ENCODE measurements around the gene TMSB4X.
"Not testable (repeated sequence)": the region's sequence is repeated elsewhere in the genome, so short reads cannot be mapped to it uniquely, and the experiment has no call there.

Gene TMSB4X

DNA sequence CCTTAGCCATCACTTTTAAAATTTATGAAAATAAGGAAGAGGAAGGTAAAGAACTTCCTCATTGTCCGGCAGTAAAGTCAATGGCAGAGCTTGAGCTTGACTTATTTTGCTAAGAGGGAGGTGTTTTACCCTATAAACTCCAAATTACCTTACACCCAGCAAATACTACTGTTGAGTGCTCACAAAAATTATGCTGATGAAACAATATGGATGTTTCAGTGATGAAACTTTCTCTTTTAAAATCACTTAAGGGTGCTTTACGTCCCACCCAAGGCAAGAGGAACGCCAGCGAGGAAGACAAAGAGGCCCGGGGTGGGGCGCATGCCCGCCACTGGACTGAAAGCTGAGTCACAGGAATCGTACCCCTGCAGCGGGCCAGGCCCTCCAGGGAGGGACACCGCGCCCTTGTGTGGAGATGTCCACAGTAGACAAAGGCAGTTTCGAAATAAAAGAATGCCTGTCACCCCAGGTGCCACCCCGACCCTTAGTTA lies 560 bp upstream of the TMSB4X start:
- Histone ChIP-seq H3K27ac (ENCODE audit: low read depth in 2 of 2, low read length in 2 of 2) (peak overlapping the region; percentile 97), H3K9me3 (ENCODE audit: control insufficient read depth in 2 of 2, low read length in 2 of 2) (no peaks in the 10 kb centered on the region), H3K27me3 (ENCODE audit: control insufficient read depth in 2 of 2, insufficient read depth in 2 of 2, low read length in 2 of 2) (no peaks in the 10 kb centered on the region), H3K4me3 (ENCODE audit: low read length in 2 of 2) (peak overlapping the region; percentile 87 to 92), H3K36me3 (ENCODE audit: control insufficient read depth in 2 of 2, insufficient read depth in 2 of 2, low read length in 2 of 2) (peaks cover 0 to 9% of the 10 kb centered on the region in 2 donors), H3K9ac (ENCODE audit: low read depth in 1 of 2, low read length in 2 of 2) (peak overlapping the region; percentile 85 to 96), H3K4me1 (ENCODE audit: control insufficient read depth in 2 of 2, insufficient read depth in 2 of 2, low read length in 2 of 2) (peaks cover 2 to 28% of the 10 kb centered on the region in 2 donors)

DNA sequence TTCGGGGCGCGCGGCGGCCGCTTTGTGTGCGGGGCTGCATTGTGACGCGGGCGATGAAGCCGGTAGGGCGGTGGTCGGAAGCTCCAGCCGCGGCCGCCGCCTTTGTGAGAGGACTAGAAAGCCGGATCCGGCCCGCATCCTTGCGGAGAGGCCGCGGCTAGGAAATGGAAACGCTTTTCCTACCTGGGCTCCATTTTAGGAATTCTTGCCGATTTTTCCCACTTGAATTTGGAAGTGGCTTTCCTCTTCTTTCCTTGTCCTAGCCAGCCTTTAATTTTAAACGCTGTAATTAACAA lies 708 bp downstream of the TMSB4X start:
- H3K9ac ChIP-seq (ENCODE audit: low read depth in 1 of 2, low read length in 2 of 2), result peak overlapping the region; percentile 96 to 97
- H3K4me1 ChIP-seq (ENCODE audit: control insufficient read depth in 2 of 2, insufficient read depth in 2 of 2, low read length in 2 of 2), result peaks cover 2 to 27% of the 10 kb centered on the region in 2 donors

DNA sequence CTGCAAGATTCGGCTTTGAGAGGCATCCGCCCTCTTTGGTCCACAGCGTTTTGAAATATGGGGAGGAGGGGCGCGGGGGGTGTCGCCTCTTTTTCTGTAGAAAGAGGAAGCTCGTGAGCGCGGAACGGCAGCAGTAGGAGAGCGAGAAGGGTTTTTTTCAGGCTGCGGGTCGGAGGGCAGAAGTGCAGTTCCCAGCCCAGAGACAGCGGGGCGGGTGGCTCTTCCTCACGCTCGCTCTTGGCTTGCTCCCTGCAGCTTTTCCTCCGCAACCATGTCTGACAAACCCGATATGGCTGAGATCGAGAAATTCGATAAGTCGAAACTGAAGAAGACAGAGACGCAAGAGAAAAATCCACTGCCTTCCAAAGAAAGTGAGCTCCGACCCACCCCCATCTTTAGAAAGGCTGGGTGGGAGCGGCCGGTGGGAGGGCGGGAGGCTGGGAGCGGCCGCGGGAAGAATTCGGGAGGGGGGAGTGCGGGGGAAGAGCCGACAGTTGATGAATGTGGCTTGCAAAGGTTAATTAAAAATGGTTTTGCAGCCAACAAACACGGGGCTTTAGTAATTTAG lies 1.2 kb downstream of the TMSB4X start:
- Histone ChIP-seq H3K27me3 (ENCODE audit: control insufficient read depth in 2 of 2, insufficient read depth in 2 of 2, low read length in 2 of 2) (no peaks in the 10 kb centered on the region), H3K36me3 (ENCODE audit: control insufficient read depth in 2 of 2, insufficient read depth in 2 of 2, low read length in 2 of 2) (peaks cover 0 to 9% of the 10 kb centered on the region in 2 donors), H3K9ac (ENCODE audit: low read depth in 1 of 2, low read length in 2 of 2) (peak overlapping the region; percentile 96 to 97), H3K27ac (ENCODE audit: low read depth in 2 of 2, low read length in 2 of 2) (peak overlapping the region; percentile 97), H3K4me3 (ENCODE audit: low read length in 2 of 2) (peak overlapping the region; percentile 87 to 92), H3K9me3 (ENCODE audit: control insufficient read depth in 2 of 2, low read length in 2 of 2) (no peaks in the 10 kb centered on the region), H3K4me1 (ENCODE audit: control insufficient read depth in 2 of 2, insufficient read depth in 2 of 2, low read length in 2 of 2) (peaks cover 2 to 22% of the 10 kb centered on the region in 2 donors)

More for the DNA sequence above, 708 bp downstream of the TMSB4X start:
- peak overlapping the region; percentile 87 to 92 for H3K4me3 ChIP-seq (ENCODE audit: low read length in 2 of 2)
- peaks cover 0 to 9% of the 10 kb centered on the region in 2 donors for H3K36me3 ChIP-seq (ENCODE audit: control insufficient read depth in 2 of 2, insufficient read depth in 2 of 2, low read length in 2 of 2)
- peak overlapping the region; percentile 97 for H3K27ac ChIP-seq (ENCODE audit: low read depth in 2 of 2, low read length in 2 of 2)
- no peaks in the 10 kb centered on the region for H3K27me3 ChIP-seq (ENCODE audit: control insufficient read depth in 2 of 2, insufficient read depth in 2 of 2, low read length in 2 of 2)
- no peaks in the 10 kb centered on the region for H3K9me3 ChIP-seq (ENCODE audit: control insufficient read depth in 2 of 2, low read length in 2 of 2)

GRCh38 chrX:12976819-12977732 lies 2.2 kb downstream of the TMSB4X start:
- Histone ChIP-seq H3K4me3 (ENCODE audit: low read length in 2 of 2) (peak overlapping the region; percentile 87 to 92), H3K27ac (ENCODE audit: low read depth in 2 of 2, low read length in 2 of 2) (peak overlapping the region; percentile 97), H3K4me1 (ENCODE audit: control insufficient read depth in 2 of 2, insufficient read depth in 2 of 2, low read length in 2 of 2) (peaks cover 2 to 20% of the 10 kb centered on the region in 2 donors), H3K9ac (ENCODE audit: low read depth in 1 of 2, low read length in 2 of 2) (peak overlapping the region; percentile 72 to 96)
- not testable (repeated sequence) for H3K9me3 ChIP-seq (ENCODE audit: control insufficient read depth in 2 of 2, low read length in 2 of 2); H3K27me3 ChIP-seq (ENCODE audit: control insufficient read depth in 2 of 2, insufficient read depth in 2 of 2, low read length in 2 of 2); H3K36me3 ChIP-seq (ENCODE audit: control insufficient read depth in 2 of 2, insufficient read depth in 2 of 2, low read length in 2 of 2)

GRCh38 chrX:12977761-12978204 lies 2.9 kb downstream of the TMSB4X start:
- H3K4me1 ChIP-seq (ENCODE audit: control insufficient read depth in 2 of 2, insufficient read depth in 2 of 2, low read length in 2 of 2), result peaks cover 2 to 20% of the 10 kb centered on the region in 2 donors
- peak overlapping the region; percentile 38 to 92 for H3K4me3 ChIP-seq (ENCODE audit: low read length in 2 of 2)
- H3K9me3 ChIP-seq (ENCODE audit: control insufficient read depth in 2 of 2, low read length in 2 of 2), result no peaks in the 10 kb centered on the region
- peaks cover 0 to 4% of the 10 kb centered on the region in 2 donors for H3K27me3 ChIP-seq (ENCODE audit: control insufficient read depth in 2 of 2, insufficient read depth in 2 of 2, low read length in 2 of 2)
- H3K36me3 ChIP-seq (ENCODE audit: control insufficient read depth in 2 of 2, insufficient read depth in 2 of 2, low read length in 2 of 2), result peaks cover 0 to 9% of the 10 kb centered on the region in 2 donors
- H3K27ac ChIP-seq (ENCODE audit: low read depth in 2 of 2, low read length in 2 of 2), result peak overlapping the region; percentile 77 to 97
- H3K9ac ChIP-seq (ENCODE audit: low read depth in 1 of 2, low read length in 2 of 2), result peak overlapping the region; percentile 57 to 96

GRCh38 chrX:12978205-12979025 lies 3.5 kb downstream of the TMSB4X start:
- H3K9ac ChIP-seq (ENCODE audit: low read depth in 1 of 2, low read length in 2 of 2), result peak overlapping the region; percentile 57 to 96
- no peaks in the 10 kb centered on the region for H3K9me3 ChIP-seq (ENCODE audit: control insufficient read depth in 2 of 2, low read length in 2 of 2)
- H3K4me1 ChIP-seq (ENCODE audit: control insufficient read depth in 2 of 2, insufficient read depth in 2 of 2, low read length in 2 of 2), result peaks cover 2 to 14% of the 10 kb centered on the region in 2 donors
- H3K27ac ChIP-seq (ENCODE audit: low read depth in 2 of 2, low read length in 2 of 2), result peak overlapping the region; percentile 77 to 97
- H3K4me3 ChIP-seq (ENCODE audit: low read length in 2 of 2), result peak overlapping the region; percentile 38 to 92
- peaks cover 0 to 9% of the 10 kb centered on the region in 2 donors for H3K36me3 ChIP-seq (ENCODE audit: control insufficient read depth in 2 of 2, insufficient read depth in 2 of 2, low read length in 2 of 2)
- H3K27me3 ChIP-seq (ENCODE audit: control insufficient read depth in 2 of 2, insufficient read depth in 2 of 2, low read length in 2 of 2), result peaks cover 0 to 4% of the 10 kb centered on the region in 2 donors

DNA sequence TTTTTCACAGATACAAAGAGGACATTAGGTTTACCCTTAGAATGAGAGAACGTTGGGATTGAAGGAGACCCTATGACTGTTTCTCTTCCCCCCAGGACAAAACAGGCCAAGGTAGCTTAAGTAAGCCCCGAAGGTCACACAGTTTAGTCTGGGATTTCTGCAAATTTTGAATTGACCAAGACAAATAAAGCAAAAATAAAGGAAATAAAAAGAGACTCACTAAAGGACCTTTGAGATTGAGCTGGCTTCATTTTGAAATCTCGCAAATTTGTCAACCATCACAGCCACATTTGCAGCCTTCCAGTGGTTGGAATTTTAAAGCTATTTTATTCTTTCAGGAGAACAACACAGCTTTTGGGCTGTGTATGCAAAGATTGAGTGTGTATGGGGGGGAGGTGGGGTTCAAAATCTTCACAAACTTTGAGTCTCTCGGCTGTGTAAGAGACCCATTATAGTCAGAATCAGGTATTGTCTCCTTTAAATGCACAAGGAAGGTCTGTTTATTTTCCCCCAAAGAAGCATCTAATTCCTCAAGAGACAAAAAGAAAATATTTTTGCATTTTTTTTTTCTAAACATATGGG lies 4.2 kb downstream of the TMSB4X start:
- peak overlapping the region in 1 of 2 donors; percentile 96 for H3K9ac ChIP-seq (ENCODE audit: low read depth in 1 of 2, low read length in 2 of 2)

DNA sequence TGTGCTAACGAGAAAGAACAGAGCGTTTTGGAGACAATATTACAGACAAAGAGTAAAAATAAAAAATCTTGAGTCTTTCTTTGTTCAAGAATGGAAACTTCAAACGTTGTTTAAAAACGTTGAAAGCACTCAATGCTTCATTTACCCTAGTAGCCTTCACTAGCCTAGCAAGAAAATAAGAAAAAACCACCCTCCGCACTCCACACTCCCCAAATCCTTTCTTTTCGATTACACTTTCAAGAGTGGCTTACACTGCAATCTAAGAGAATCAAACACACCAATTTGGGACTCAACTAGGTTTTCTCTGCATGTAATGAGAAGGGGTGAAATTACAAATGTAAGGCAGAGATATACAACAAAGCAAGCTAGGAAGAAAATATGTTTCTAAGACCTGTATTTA lies 4.7 kb downstream of the TMSB4X start:
- Histone ChIP-seq H3K4me1 (ENCODE audit: control insufficient read depth in 2 of 2, insufficient read depth in 2 of 2, low read length in 2 of 2) (peaks cover 2 to 13% of the 10 kb centered on the region in 2 donors), H3K27ac (ENCODE audit: low read depth in 2 of 2, low read length in 2 of 2) (peak overlapping the region; percentile 20 to 97), H3K9ac (ENCODE audit: low read depth in 1 of 2, low read length in 2 of 2) (no peak overlapping the region), H3K27me3 (ENCODE audit: control insufficient read depth in 2 of 2, insufficient read depth in 2 of 2, low read length in 2 of 2) (peaks cover 0 to 4% of the 10 kb centered on the region in 2 donors), H3K36me3 (ENCODE audit: control insufficient read depth in 2 of 2, insufficient read depth in 2 of 2, low read length in 2 of 2) (peaks cover 0 to 9% of the 10 kb centered on the region in 2 donors), H3K4me3 (ENCODE audit: low read length in 2 of 2) (no peak overlapping the region), H3K9me3 (ENCODE audit: control insufficient read depth in 2 of 2, low read length in 2 of 2) (no peaks in the 10 kb centered on the region)

More for the DNA sequence above, 4.2 kb downstream of the TMSB4X start:
- Histone ChIP-seq H3K4me1 (ENCODE audit: control insufficient read depth in 2 of 2, insufficient read depth in 2 of 2, low read length in 2 of 2) (peaks cover 2 to 9% of the 10 kb centered on the region in 2 donors), H3K27me3 (ENCODE audit: control insufficient read depth in 2 of 2, insufficient read depth in 2 of 2, low read length in 2 of 2) (peaks cover 0 to 4% of the 10 kb centered on the region in 2 donors), H3K4me3 (ENCODE audit: low read length in 2 of 2) (peak overlapping the region in 1 of 2 donors; percentile 22), H3K36me3 (ENCODE audit: control insufficient read depth in 2 of 2, insufficient read depth in 2 of 2, low read length in 2 of 2) (peaks cover 0 to 9% of the 10 kb centered on the region in 2 donors), H3K9me3 (ENCODE audit: control insufficient read depth in 2 of 2, low read length in 2 of 2) (no peaks in the 10 kb centered on the region), H3K27ac (ENCODE audit: low read depth in 2 of 2, low read length in 2 of 2) (peak overlapping the region; percentile 77 to 97)

GRCh38 chrX:12980039-12980438 lies 5.1 kb downstream of the TMSB4X start:
- not testable (repeated sequence) for H3K9ac ChIP-seq (ENCODE audit: low read depth in 1 of 2, low read length in 2 of 2); H3K36me3 ChIP-seq (ENCODE audit: control insufficient read depth in 2 of 2, insufficient read depth in 2 of 2, low read length in 2 of 2); H3K9me3 ChIP-seq (ENCODE audit: control insufficient read depth in 2 of 2, low read length in 2 of 2); H3K27me3 ChIP-seq (ENCODE audit: control insufficient read depth in 2 of 2, insufficient read depth in 2 of 2, low read length in 2 of 2); H3K4me3 ChIP-seq (ENCODE audit: low read length in 2 of 2)
- Histone ChIP-seq H3K4me1 (ENCODE audit: control insufficient read depth in 2 of 2, insufficient read depth in 2 of 2, low read length in 2 of 2) (peaks cover 2 to 13% of the 10 kb centered on the region in 2 donors), H3K27ac (ENCODE audit: low read depth in 2 of 2, low read length in 2 of 2) (peak overlapping the region; percentile 20 to 97)
